MG63 (cell line): ENCODE measurements around the gene GRIP2. TPM values are rescaled to one million over a fixed set of nuclear protein-coding genes. Genes with fewer than 3 reads are reported as not detected.
A peak's percentile ranks its signal among the peaks of the same experiment; 100 is the strongest.

Experiments
- DNase-seq: peaks from one replicate; pipeline ENCODE4 v3.0.0-alpha.2; 2020
- H3K27me3 ChIP-seq: fragments of 250-450 bp; sonication (Bioruptor Pico); 2 replicates; pipeline ENCODE4 v1.5.1; 2020; ENCODE audit warnings: mild to moderate bottlenecking, moderate library complexity
- H3K36me3 ChIP-seq: fragments of 250-450 bp; sonication (Bioruptor Pico); 2 replicates; pipeline ENCODE4 v1.5.1; 2020; ENCODE audit warnings: mild to moderate bottlenecking, moderate library complexity
- H3K4me3 ChIP-seq: fragments of 250-450 bp; sonication (Bioruptor Pico); 2 replicates; pipeline ENCODE4 v1.5.1; 2020; ENCODE audit warnings: mild to moderate bottlenecking, moderate library complexity
- H3K9me3 ChIP-seq: fragments of 250-450 bp; sonication (Bioruptor Pico); 2 replicates; pipeline ENCODE4 v1.5.1; 2020; ENCODE audit warnings: mild to moderate bottlenecking, moderate library complexity
- total RNA-seq: library from RNA; depleted of rRNA; stranded (reverse); fragments of >200 nt; shearing (Covaris generic); gene quantifications from 2 replicates; pipeline ENCODE4 v1.2.3, GENCODE V29; 2014; ENCODE audit warnings: low replicate concordance

GRIP2 gene
- total RNA-seq, 1 experiment from 2014 or later, result not detected

GRCh38 chr3:14548321-14548729 lies 8.2 kb upstream of the GRIP2 start:
- H3K27me3 ChIP-seq, result no peaks in the 10 kb centered on the region
- H3K36me3 ChIP-seq, result no peaks in the 10 kb centered on the region
- H3K4me3 ChIP-seq, result no peak overlapping the region
- peak; percentile 30 for DNase-seq
- no peaks in the 10 kb centered on the region for H3K9me3 ChIP-seq

GRCh38 chr3:14547693-14548092 lies 7.6 kb upstream of the GRIP2 start:
- no peak overlapping the region for H3K4me3 ChIP-seq
- no peak for DNase-seq
- no peaks in the 10 kb centered on the region for H3K36me3 ChIP-seq
- H3K9me3 ChIP-seq, result no peaks in the 10 kb centered on the region
- H3K27me3 ChIP-seq, result no peaks in the 10 kb centered on the region

- H3K9me3 ChIP-seq, result no peaks in the 10 kb centered on the region
- no peak overlapping the region for H3K4me3 ChIP-seq
- H3K36me3 ChIP-seq, result no peaks in the 10 kb centered on the region
- H3K27me3 ChIP-seq, result no peaks in the 10 kb centered on the region
- DNase-seq, result no peak
These were observed 5.9 kb upstream of the GRIP2 start for GRCh38 chr3:14546041-14546440.

- Histone ChIP-seq H3K27me3 (no peaks in the 10 kb centered on the region), H3K36me3 (no peaks in the 10 kb centered on the region), H3K4me3 (no peak overlapping the region), H3K9me3 (no peaks in the 10 kb centered on the region)
- no peak for DNase-seq
These were observed 5.1 kb upstream of the GRIP2 start for GRCh38 chr3:14545251-14545635.

GRCh38 chr3:14544282-14545250 lies 4.4 kb upstream of the GRIP2 start:
- Histone ChIP-seq H3K4me3 (no peak overlapping the region), H3K27me3 (no peaks in the 10 kb centered on the region), H3K9me3 (no peaks in the 10 kb centered on the region), H3K36me3 (no peaks in the 10 kb centered on the region)
- no peak for DNase-seq

- no peak overlapping the region for H3K4me3 ChIP-seq
- H3K9me3 ChIP-seq, result no peaks in the 10 kb centered on the region
- no peak for DNase-seq
- no peaks in the 10 kb centered on the region for H3K36me3 ChIP-seq
- H3K27me3 ChIP-seq, result no peaks in the 10 kb centered on the region
These were observed 3.3 kb upstream of the GRIP2 start for GRCh38 chr3:14543446-14543845.

- no peaks in the 10 kb centered on the region for H3K9me3 ChIP-seq
- no peaks in the 10 kb centered on the region for H3K27me3 ChIP-seq
- DNase-seq, result no peak
- H3K4me3 ChIP-seq, result no peak overlapping the region
- H3K36me3 ChIP-seq, result no peaks in the 10 kb centered on the region
These were observed 2.5 kb upstream of the GRIP2 start for GRCh38 chr3:14542656-14543055.

GRCh38 chr3:14541646-14542045 lies 1.5 kb upstream of the GRIP2 start:
- no peaks in the 10 kb centered on the region for H3K27me3 ChIP-seq
- no peaks in the 10 kb centered on the region for H3K36me3 ChIP-seq
- H3K4me3 ChIP-seq, result no peak overlapping the region
- no peak for DNase-seq
- no peaks in the 10 kb centered on the region for H3K9me3 ChIP-seq

GRCh38 chr3:14540821-14541385 lies 761 bp upstream of the GRIP2 start:
- Histone ChIP-seq H3K27me3 (no peaks in the 10 kb centered on the region), H3K9me3 (no peaks in the 10 kb centered on the region), H3K4me3 (no peak overlapping the region), H3K36me3 (no peaks in the 10 kb centered on the region)
- no peak for DNase-seq

- DNase-seq, result no peak
- H3K27me3 ChIP-seq, result no peaks in the 10 kb centered on the region
- no peak overlapping the region for H3K4me3 ChIP-seq
- H3K9me3 ChIP-seq, result no peaks in the 10 kb centered on the region
- no peaks in the 10 kb centered on the region for H3K36me3 ChIP-seq
These were observed 779 bp downstream of the GRIP2 start for GRCh38 chr3:14539384-14539741.

GRCh38 chr3:14538451-14539088 lies 1.6 kb downstream of the GRIP2 start:
- no peaks in the 10 kb centered on the region for H3K27me3 ChIP-seq
- H3K36me3 ChIP-seq, result no peaks in the 10 kb centered on the region
- H3K9me3 ChIP-seq, result no peaks in the 10 kb centered on the region
- H3K4me3 ChIP-seq, result no peak overlapping the region
- no peak for DNase-seq

GRCh38 chr3:14537590-14538450 lies 2.3 kb downstream of the GRIP2 start:
- no peak for DNase-seq
- Histone ChIP-seq H3K9me3 (no peaks in the 10 kb centered on the region), H3K4me3 (no peak overlapping the region), H3K27me3 (no peaks in the 10 kb centered on the region), H3K36me3 (no peaks in the 10 kb centered on the region)

- Histone ChIP-seq H3K36me3 (no peaks in the 10 kb centered on the region), H3K4me3 (no peak overlapping the region), H3K27me3 (no peaks in the 10 kb centered on the region), H3K9me3 (no peaks in the 10 kb centered on the region)
- no peak for DNase-seq
These were observed 3.1 kb downstream of the GRIP2 start for GRCh38 chr3:14536837-14537589.

GRCh38 chr3:14536055-14536815 lies 3.9 kb downstream of the GRIP2 start:
- no peaks in the 10 kb centered on the region for H3K36me3 ChIP-seq
- H3K27me3 ChIP-seq, result no peaks in the 10 kb centered on the region
- DNase-seq, result no peak
- H3K4me3 ChIP-seq, result no peak overlapping the region
- no peaks in the 10 kb centered on the region for H3K9me3 ChIP-seq

GRCh38 chr3:14535616-14536015 lies 4.5 kb downstream of the GRIP2 start:
- H3K9me3 ChIP-seq, result no peaks in the 10 kb centered on the region
- no peaks in the 10 kb centered on the region for H3K36me3 ChIP-seq
- H3K4me3 ChIP-seq, result no peak overlapping the region
- no peak for DNase-seq
- no peaks in the 10 kb centered on the region for H3K27me3 ChIP-seq
